A204.1 (cell line): ENCODE data around the gene CD300C.
A peak's percentile ranks its signal among the peaks of the same experiment; 100 is the strongest.
"Not testable (repeated sequence)": the region's sequence is repeated elsewhere in the genome, so short reads cannot be mapped to it uniquely, and the experiment has no call there.

ENCODE experiments used
- FAIRE-seq: peaks from 2 replicates; lab custom pipeline; 2012; peaks lifted over from hg19 to GRCh38; lab: Jason Lieb, UNC

Gene CD300C

DNA sequence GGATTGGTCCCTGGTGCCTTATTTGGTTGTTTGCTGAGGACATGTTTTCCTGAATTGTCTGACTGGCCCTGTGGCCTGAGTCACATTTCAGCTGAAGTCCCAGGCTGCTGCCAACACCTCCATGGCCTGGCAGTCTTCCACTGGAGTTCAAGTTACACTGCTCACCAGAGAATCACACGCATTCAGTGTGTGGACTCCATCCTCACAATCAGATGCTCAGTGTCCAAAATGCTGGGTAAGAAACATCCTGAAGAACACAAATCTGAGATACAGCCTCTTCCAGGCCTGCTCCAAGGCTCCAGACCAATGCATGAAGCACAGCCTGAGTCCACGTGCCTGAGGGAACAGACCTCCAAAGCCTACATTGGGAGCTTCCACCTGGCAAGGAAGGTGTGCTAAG is 33.9 kb downstream of the CD300C start:
- no peak for FAIRE-seq

DNA sequence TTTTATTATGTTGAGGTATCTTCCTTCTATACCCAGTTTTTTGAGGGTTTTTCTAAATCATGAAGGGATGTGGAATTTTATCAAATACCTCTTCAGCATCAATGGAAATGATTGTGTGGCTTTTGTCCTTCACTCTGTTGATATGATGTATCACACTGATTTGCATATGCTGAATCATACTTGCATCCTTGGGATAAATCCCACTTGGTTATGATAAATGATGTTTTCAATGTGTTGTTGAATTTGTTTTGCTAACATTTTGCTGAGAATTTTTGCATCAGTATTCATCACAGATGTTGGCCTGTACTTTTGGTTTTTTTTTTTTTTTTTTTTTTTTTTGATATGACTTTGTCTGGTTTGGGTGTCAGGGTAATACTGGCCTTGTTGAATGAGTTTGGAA is 37.8 kb downstream of the CD300C start:
- no peak for FAIRE-seq

DNA sequence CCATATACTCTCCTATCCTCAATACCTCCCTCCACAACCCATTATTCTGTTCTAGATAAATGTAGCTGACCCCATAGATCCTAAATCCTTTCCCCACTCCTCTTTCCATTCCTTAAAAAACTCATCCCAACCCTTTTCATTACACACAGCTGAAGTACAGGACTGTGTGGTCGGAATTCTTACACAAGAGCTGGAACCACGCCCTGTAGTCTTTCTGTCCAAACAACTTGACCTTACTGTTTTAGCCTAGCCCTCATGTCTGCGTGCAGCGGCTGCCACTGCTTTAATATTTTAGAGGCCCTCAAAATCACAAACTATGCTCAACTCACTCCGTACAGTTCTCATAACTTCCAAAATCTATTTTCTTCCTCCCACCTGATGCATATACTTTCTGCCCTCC is 42.0 kb downstream of the CD300C start:
- not testable (repeated sequence) for FAIRE-seq

DNA sequence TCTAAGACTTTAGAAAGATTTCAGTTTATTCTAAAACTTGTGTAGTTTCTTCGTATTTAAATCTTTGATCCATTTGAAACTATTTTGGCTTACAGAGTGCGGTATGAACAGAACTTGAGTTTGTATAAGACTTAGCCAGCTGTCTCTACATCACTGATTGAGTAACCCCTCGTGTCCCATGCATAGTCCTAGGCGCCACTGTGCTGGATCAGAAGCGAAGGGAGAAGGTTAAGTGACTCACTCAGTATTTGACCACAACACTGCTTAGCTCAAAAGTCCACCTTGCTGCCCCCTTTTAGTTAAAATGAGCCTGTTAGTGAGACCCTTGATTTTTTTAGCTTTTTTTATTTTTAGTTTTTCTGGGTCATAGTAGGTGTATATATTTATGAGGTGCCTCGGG is 43.1 kb downstream of the CD300C start:
- FAIRE-seq, result no peak

DNA sequence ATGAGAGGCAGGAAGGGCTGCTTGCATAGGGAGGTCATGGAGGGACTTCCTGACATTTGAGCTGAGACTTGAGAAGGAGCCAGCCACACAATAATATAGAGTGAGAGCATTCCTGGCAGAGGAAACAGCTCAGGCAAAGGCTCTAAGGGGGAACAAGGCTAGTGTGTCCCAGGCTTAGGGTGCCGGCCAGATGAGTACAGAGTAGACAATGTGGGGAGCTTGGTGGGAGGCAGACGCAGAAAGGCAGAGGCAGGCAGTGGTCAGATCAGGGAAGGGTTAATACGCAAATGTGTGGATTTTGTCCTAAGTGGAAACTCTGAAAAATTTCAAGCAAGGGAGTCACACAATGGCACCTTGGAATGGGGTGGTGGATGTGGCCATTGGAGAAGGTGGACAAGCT is 45.9 kb downstream of the CD300C start:
- no peak for FAIRE-seq

DNA sequence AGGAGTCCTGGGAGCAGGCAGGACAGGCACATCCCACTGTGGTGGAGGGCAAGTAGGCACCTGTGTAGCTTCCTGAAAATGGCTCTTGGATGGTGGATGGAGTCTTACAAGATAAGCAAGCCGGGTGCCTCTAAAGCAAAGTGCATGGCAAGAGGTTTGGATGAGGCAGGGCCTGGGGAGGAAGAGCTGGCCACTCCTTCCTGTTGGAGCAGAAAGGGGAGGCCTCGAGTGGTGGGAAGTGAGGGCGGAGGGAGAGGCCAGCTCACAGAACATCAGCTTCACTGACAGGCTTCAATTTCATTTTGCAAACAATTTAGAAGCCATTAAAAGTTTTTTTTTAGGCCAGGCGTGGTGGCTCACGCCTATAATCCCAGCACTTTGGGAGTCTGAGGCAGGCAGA is 48.4 kb downstream of the CD300C start:
- FAIRE-seq, result no peak

DNA sequence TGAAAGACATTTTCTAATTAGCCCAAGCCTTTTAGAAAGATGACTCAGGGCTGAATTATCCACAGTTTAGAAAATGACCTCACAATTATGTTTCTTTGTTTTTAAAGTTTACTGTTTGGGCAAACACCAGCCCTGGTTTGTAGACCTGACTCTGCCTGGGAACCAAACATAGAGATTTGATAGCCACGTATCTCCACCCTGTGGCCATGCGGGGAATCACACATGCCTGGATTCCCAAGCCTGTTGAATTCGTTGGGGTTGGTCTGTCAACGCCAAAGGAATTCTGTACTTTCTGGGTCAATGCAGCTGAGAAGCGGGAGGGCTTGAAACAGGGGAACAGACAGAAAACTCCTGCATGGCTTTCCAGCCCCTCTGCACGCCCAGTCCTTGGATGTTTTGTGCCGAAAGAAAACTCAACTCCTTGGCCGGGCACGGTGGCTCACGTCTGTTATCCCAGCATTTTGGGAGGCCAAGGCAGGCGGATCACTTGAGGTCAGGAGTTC is 52.5 kb downstream of the CD300C start:
- peak; percentile 91 for FAIRE-seq

DNA sequence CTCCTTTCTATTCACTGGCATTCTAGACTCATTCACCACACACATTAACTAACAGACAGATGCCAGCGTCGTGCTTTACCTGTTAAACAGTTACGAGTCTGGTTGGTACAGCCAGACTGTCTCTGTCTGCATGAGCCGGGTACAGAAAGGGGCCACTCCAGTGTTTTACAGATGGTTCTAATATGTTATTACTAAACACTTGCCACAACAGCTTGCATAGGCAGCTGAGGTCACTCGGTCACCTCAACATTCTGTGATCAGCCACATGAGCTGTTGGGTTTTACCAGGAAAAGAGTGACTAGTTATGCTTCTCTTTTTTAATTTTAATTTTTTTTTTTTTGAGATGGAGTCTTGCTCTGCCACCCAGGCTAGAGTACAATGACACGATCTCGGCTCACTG is 54.3 kb downstream of the CD300C start:
- no peak for FAIRE-seq
